GM20000 (cell line): ENCODE data around the gene MTMR11.
"Not testable (repeated sequence)": the region's sequence is repeated elsewhere in the genome, so short reads cannot be mapped to it uniquely, and the experiment has no call there.

Source experiments
- DNase-seq: peaks from one replicate; pipeline ENCODE4 v3.0.0; 2012; ENCODE audit warnings: low spot score
- CTCF ChIP-seq: IDR thresholded peaks from 2 replicates; pipeline ENCODE4 v1.5.1; 2012; ENCODE audit warnings: mild to moderate bottlenecking, control low read depth; ENCODE audit errors: extremely low read depth, missing control alignments

The MTMR11 gene

GRCh38 chr1:149945206-149945605 is 8.5 kb upstream of the MTMR11 start:
- no peak for DNase-seq
- TF ChIP-seq CTCF: no peak

- TF ChIP-seq CTCF: no peak
- DNase-seq: no peak
Measured at GRCh38 chr1:149942885-149943284, 6.2 kb upstream of the MTMR11 start.

GRCh38 chr1:149942207-149942606 is 5.5 kb upstream of the MTMR11 start:
- no peak for TF ChIP-seq CTCF
- no peak for DNase-seq

GRCh38 chr1:149940427-149940826 is 3.7 kb upstream of the MTMR11 start:
- no peak for DNase-seq
- no peak for TF ChIP-seq CTCF

- DNase-seq: not testable (repeated sequence)
Measured at GRCh38 chr1:149938668-149939003, 2.0 kb upstream of the MTMR11 start.

GRCh38 chr1:149937759-149938158 is 1.1 kb upstream of the MTMR11 start:
- TF ChIP-seq CTCF: no peak
- DNase-seq: no peak

GRCh38 chr1:149936992-149937705 is 470 bp upstream of the MTMR11 start:
- no peak for TF ChIP-seq CTCF
- no peak for DNase-seq

- DNase-seq: no peak
- no peak for TF ChIP-seq CTCF
Measured at GRCh38 chr1:149934356-149934755, 2.3 kb downstream of the MTMR11 start.
